ENCODE results near the gene SH2D4B.

Gene SH2D4B

GRCh38 chr10:80567292-80567691, 29.6 kb downstream of the SH2D4B start:
- no peak overlapping the region for H3K27ac Mint-ChIP-seq
- H3K4me3 Mint-ChIP-seq = no peak overlapping the region
- no peaks in the 10 kb centered on the region for H3K9me3 Mint-ChIP-seq
- H3K36me3 Mint-ChIP-seq (ENCODE audit: low read depth) = no peaks in the 10 kb centered on the region
- peaks cover 9% of the 10 kb centered on the region for H3K27me3 Mint-ChIP-seq
- H3K4me1 Mint-ChIP-seq (ENCODE audit: low read depth) = no peaks in the 10 kb centered on the region
- intact Hi-C loops (cut with micrococcal nuclease) = no loop called here

DNA sequence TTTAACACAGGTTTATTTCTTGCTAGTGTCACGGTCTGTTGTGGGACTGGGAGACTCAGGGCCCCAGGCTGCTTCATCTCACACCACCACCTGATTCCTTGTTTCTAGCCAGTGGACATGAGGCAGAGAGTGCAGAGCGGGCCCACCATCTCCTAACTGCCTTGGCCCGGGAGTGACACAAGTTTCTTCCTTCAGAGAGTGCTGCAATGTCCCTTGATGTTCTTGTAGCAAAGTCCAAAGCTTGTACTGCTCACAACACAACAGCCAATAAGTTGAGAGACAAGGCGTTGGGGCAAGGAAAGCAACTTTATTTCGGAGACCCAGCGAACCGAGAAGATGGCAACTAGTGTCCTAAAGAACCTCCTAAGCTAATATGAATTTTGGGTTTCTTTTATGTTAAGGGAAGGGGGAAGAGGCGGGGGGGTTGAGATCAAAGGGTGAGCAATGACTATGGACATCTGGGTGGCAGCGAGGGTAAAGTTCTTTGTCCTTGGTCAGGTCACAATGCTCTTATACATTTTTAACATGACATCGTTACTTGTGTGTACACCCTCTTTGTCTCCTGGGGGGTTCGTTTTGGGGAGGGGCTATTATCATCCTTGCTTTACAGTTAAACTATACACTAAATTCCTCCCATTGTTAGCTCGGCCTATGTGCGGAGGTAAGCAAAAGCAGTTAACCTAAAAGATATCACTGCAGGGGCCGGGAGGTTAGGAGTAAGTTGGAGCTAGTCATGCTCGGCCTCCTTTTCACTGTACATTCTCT, 31.6 kb downstream of the SH2D4B start:
- Mint-ChIP-seq H3K36me3 (ENCODE audit: low read depth) (no peaks in the 10 kb centered on the region), H3K4me3 (no peak overlapping the region), H3K9me3 (no peaks in the 10 kb centered on the region), H3K4me1 (ENCODE audit: low read depth) (no peaks in the 10 kb centered on the region), H3K27me3 (peaks cover 6% of the 10 kb centered on the region), H3K27ac (no peak overlapping the region)
- intact Hi-C loops (cut with micrococcal nuclease) = no loop called here

- no peaks in the 10 kb centered on the region for H3K36me3 Mint-ChIP-seq (ENCODE audit: low read depth)
- no peak overlapping the region for H3K27ac Mint-ChIP-seq
- H3K4me3 Mint-ChIP-seq = no peak overlapping the region
- H3K9me3 Mint-ChIP-seq = no peaks in the 10 kb centered on the region
- intact Hi-C loops (cut with micrococcal nuclease) = no loop called here
- H3K4me1 Mint-ChIP-seq (ENCODE audit: low read depth) = no peaks in the 10 kb centered on the region
- peaks cover 1% of the 10 kb centered on the region for H3K27me3 Mint-ChIP-seq
Observed at GRCh38 chr10:80571352-80571751, 33.6 kb downstream of the SH2D4B start.

DNA sequence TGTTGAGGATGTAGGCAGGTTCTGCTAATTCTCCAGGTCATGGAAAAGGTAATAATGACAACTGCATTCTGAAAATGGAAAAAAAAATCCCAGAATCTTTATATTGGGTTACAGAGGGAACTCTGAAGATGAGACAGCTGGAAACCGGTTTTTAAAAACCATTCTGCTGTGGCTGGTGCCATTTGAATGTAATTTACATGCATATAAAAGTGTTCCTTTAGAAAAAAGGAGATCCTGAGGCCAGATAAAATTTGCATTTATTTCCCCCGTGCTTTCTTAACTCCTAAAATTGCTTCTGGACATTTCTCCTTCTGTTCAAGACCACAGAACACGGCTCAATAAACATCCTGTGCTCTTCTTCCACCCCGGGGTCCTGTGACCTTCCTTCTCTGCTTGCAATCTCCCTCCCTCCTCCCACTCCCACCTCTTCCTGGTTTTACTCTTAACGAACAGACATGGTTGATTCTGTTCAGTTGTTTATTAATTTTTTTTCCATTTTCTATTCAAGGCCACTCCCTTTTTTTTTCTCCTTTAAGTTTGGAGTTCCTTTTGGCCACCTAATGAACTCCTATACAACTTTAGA, 41.6 kb downstream of the SH2D4B start:
- intact Hi-C loops (cut with micrococcal nuclease) = no loop called here
- Mint-ChIP-seq H3K4me3 (no peak overlapping the region), H3K4me1 (ENCODE audit: low read depth) (peaks cover 29% of the 10 kb centered on the region), H3K9me3 (peaks cover 8% of the 10 kb centered on the region), H3K27me3 (no peaks in the 10 kb centered on the region), H3K36me3 (ENCODE audit: low read depth) (no peaks in the 10 kb centered on the region), H3K27ac (no peak overlapping the region)

DNA sequence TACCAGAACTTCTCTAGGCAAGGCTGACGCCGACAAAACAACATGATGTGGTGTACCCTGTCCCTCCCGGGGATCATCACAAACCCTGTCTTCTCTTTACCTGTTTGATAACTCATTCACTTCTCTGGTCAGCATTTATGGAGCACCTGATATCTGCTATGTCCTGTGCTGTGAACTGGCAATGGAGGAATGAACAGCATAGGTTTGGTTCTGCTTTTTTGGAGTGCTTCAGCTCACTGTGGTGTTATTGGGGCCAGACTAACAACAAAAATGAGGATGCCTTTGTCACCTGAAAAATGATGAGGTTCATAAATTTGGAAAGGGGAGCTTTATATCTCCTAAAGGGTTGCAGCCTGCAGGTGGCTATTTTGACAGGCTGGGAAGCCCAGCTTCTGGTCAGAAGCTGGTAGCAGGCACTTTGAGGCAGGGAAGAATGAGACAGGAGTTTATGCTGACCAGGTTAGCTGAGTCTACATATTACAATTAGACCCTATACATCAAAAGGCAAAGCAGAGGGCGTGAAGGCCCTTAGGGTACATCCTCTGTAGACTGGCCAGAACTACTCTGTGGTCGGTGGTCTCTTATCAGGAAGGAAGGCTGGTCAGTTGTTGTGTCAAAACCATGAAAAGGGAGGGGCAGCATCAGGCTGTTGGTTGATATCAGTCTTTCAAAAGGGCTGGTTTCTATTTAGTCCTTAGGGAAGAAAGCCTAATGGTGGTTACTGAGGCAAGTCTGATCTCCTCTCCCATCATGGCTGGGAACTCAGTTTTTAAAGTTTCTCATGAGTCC, 42.3 kb downstream of the SH2D4B start:
- peaks cover 29% of the 10 kb centered on the region for H3K4me1 Mint-ChIP-seq (ENCODE audit: low read depth)
- intact Hi-C loops (cut with micrococcal nuclease) = no loop called here
- H3K27me3 Mint-ChIP-seq = no peaks in the 10 kb centered on the region
- H3K4me3 Mint-ChIP-seq = no peak overlapping the region
- H3K36me3 Mint-ChIP-seq (ENCODE audit: low read depth) = no peaks in the 10 kb centered on the region
- H3K9me3 Mint-ChIP-seq = peaks cover 8% of the 10 kb centered on the region
- no peak overlapping the region for H3K27ac Mint-ChIP-seq

- Mint-ChIP-seq H3K27me3 (no peaks in the 10 kb centered on the region), H3K9me3 (peaks cover 8% of the 10 kb centered on the region), H3K27ac (no peak overlapping the region), H3K4me1 (ENCODE audit: low read depth) (peaks cover 29% of the 10 kb centered on the region), H3K4me3 (no peak overlapping the region), H3K36me3 (ENCODE audit: low read depth) (no peaks in the 10 kb centered on the region)
- intact Hi-C loops (cut with micrococcal nuclease) = no loop called here
Observed at GRCh38 chr10:80580638-80581468, 43.2 kb downstream of the SH2D4B start.

DNA sequence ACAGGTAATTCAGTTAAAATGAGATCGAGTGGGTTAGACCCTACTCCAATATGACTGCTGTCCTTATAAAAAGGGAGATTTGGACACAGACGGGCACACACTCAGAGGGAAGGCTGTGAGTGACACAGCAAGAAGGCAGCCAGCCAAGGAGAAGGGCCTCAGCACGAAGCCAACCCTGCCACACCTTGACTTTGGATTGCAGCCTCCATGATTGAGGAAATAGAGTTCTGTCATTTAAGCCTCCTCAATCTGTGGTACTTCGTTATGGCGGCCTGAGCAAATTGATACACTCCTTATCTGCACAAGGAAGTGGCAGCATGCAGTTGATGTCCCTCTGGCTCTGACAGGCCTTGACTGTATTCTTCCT, 43.8 kb downstream of the SH2D4B start:
- H3K27me3 Mint-ChIP-seq = no peaks in the 10 kb centered on the region
- intact Hi-C loops (cut with micrococcal nuclease) = no loop called here
- H3K4me3 Mint-ChIP-seq = no peak overlapping the region
- H3K36me3 Mint-ChIP-seq (ENCODE audit: low read depth) = no peaks in the 10 kb centered on the region
- H3K9me3 Mint-ChIP-seq = peaks cover 8% of the 10 kb centered on the region
- H3K4me1 Mint-ChIP-seq (ENCODE audit: low read depth) = peaks cover 29% of the 10 kb centered on the region
- no peak overlapping the region for H3K27ac Mint-ChIP-seq

- intact Hi-C loops (cut with micrococcal nuclease) = no loop called here
- Mint-ChIP-seq H3K9me3 (no peaks in the 10 kb centered on the region), H3K27ac (no peak overlapping the region), H3K4me1 (ENCODE audit: low read depth) (peaks cover 29% of the 10 kb centered on the region), H3K4me3 (no peak overlapping the region), H3K27me3 (no peaks in the 10 kb centered on the region), H3K36me3 (ENCODE audit: low read depth) (no peaks in the 10 kb centered on the region)
Observed at GRCh38 chr10:80582286-80582960, 44.7 kb downstream of the SH2D4B start.

DNA sequence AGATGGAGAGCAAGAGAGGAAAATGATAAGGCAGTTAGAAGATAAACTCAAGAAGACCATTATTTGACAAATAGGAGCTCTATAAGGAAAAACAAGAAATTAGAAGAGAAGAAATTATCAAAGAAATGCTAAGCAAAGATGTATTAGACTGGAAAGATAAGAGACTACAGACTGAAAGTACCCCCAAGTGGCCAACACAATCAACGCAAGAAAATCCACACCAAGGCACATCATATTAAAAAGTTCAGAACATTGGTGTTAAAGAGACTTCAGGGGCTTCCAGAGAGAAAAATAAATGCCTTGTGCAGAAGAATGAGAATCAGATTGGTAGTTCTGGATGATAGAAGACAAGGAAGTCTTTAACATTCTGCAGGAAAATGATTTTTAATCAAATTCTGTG, 46.0 kb downstream of the SH2D4B start:
- H3K27ac Mint-ChIP-seq = no peak overlapping the region
- intact Hi-C loops (cut with micrococcal nuclease) = no loop called here

GRCh38 chr10:80585812-80586211, 48.1 kb downstream of the SH2D4B start:
- Mint-ChIP-seq H3K36me3 (ENCODE audit: low read depth) (no peaks in the 10 kb centered on the region), H3K27me3 (peaks cover 2% of the 10 kb centered on the region), H3K27ac (no peak overlapping the region), H3K4me3 (no peak overlapping the region), H3K4me1 (ENCODE audit: low read depth) (peaks cover 7% of the 10 kb centered on the region), H3K9me3 (no peaks in the 10 kb centered on the region)
- intact Hi-C loops (cut with micrococcal nuclease) = no loop called here

More for the DNA sequence above, 46.0 kb downstream of the SH2D4B start:
- peaks cover 28% of the 10 kb centered on the region for H3K4me1 Mint-ChIP-seq (ENCODE audit: low read depth)
- H3K27me3 Mint-ChIP-seq = peaks cover 2% of the 10 kb centered on the region
- no peak overlapping the region for H3K4me3 Mint-ChIP-seq
- H3K9me3 Mint-ChIP-seq = no peaks in the 10 kb centered on the region
- H3K36me3 Mint-ChIP-seq (ENCODE audit: low read depth) = no peaks in the 10 kb centered on the region

DNA sequence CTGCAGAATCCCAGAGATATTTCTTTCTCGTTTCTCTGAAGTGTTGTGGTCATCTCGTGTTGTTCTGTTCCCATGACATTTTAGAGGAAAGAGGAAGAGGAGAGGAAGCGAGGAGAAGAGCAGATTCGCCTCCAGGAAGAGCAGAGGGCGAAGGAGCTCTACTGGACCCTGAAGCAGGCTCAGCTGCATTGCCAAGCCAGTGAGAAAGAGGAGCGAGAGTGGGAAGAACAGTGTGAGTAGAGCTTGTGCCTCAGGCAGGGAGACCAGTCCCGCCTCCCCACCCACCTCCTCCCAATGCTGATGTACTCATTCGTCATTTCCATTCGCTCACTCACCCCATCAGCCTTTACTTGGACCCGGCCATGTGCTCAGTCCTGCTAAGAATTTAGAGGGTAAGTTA, 50.8 kb downstream of the SH2D4B start:
- Mint-ChIP-seq H3K4me1 (ENCODE audit: low read depth) (peaks cover 5% of the 10 kb centered on the region), H3K9me3 (no peaks in the 10 kb centered on the region), H3K4me3 (no peak overlapping the region), H3K27me3 (peaks cover 2% of the 10 kb centered on the region), H3K36me3 (ENCODE audit: low read depth) (no peaks in the 10 kb centered on the region), H3K27ac (no peak overlapping the region)
- intact Hi-C loops (cut with micrococcal nuclease) = no loop called here

DNA sequence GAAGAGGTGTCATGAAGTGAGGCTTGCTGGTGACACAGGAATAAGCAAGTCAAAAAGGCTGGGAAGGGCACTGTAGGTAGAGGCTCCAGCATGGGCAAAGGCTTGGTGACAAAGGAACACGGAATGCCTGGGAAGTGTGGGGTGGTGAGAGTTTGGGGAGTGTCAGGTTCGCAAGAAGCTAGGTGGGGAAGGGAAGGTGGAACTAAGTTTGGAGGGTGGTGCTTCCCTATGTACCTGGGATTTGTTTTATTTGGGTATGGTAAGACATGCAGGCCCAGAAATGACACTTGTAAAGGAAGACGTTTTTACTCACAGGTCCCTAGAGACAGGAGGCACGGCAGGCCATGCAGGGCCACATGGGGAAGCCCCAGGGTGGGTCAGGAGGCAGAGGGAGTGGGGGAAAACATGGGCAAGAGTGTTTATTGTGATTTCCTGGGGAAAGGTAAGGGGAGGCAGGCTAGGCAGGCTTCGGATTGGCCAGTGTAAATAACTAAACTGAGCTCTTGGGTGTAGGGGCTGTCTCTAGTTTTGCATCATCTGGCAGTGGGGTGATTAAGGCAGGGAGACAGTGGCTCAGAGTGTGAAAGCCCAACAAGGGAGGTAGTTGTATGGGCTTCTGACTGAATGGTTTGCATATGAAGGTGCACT, 52.1 kb downstream of the SH2D4B start:
- H3K27ac Mint-ChIP-seq = no peak overlapping the region
- no peak overlapping the region for H3K4me3 Mint-ChIP-seq

GRCh38 chr10:80590585-80591125, 53.0 kb downstream of the SH2D4B start:
- Mint-ChIP-seq H3K27ac (no peak overlapping the region), H3K9me3 (no peaks in the 10 kb centered on the region), H3K27me3 (peaks cover 2% of the 10 kb centered on the region), H3K36me3 (ENCODE audit: low read depth) (no peaks in the 10 kb centered on the region), H3K4me3 (no peak overlapping the region), H3K4me1 (ENCODE audit: low read depth) (peaks cover 6% of the 10 kb centered on the region)
- intact Hi-C loops (cut with micrococcal nuclease) = no loop called here

More for the DNA sequence above, 52.1 kb downstream of the SH2D4B start:
- peaks cover 2% of the 10 kb centered on the region for H3K27me3 Mint-ChIP-seq
- no peaks in the 10 kb centered on the region for H3K36me3 Mint-ChIP-seq (ENCODE audit: low read depth)
- intact Hi-C loops (cut with micrococcal nuclease) = no loop called here
- no peaks in the 10 kb centered on the region for H3K9me3 Mint-ChIP-seq
- H3K4me1 Mint-ChIP-seq (ENCODE audit: low read depth) = peaks cover 5% of the 10 kb centered on the region
